Trophoblast cell (in vitro differentiated cells and primary cell): ENCODE data around the gene GNL1.

Experiments
- DNase-seq, 2 donors: peaks; one replicate each; pipeline ENCODE4 v3.0.0-alpha.2; 2016
- H2AFZ ChIP-seq: 2 replicates; pipeline ENCODE4 v1.6.1; 2013; ENCODE audit warnings: low read length, moderate library complexity, mild to moderate bottlenecking; ENCODE audit not compliant: insufficient read depth, poor library complexity
- H2AK5ac ChIP-seq: 2 replicates; pipeline ENCODE4 v1.6.1; 2013; ENCODE audit warnings: mild to moderate bottlenecking, low read length
- H2BK120ac ChIP-seq: 2 replicates; pipeline ENCODE4 v1.6.1; 2013; ENCODE audit warnings: low read length, mild to moderate bottlenecking, moderate library complexity; ENCODE audit not compliant: insufficient read depth, poor library complexity
- H2BK12ac ChIP-seq: 2 replicates; pipeline ENCODE4 v1.6.1; 2013; ENCODE audit warnings: mild to moderate bottlenecking, low read length, moderate library complexity
- H2BK5ac ChIP-seq: 2 replicates; pipeline ENCODE4 v1.6.1; 2013; ENCODE audit warnings: low read length, low read depth, moderate library complexity, mild to moderate bottlenecking; ENCODE audit not compliant: poor library complexity
- H3K14ac ChIP-seq: 2 replicates; pipeline ENCODE4 v1.6.1; 2013; ENCODE audit warnings: mild to moderate bottlenecking, low read length
- H3K18ac ChIP-seq: 2 replicates; pipeline ENCODE4 v1.6.1; 2013; ENCODE audit warnings: mild to moderate bottlenecking, low read length
- H3K23ac ChIP-seq: 2 replicates; pipeline ENCODE4 v1.6.1; 2013; ENCODE audit warnings: low read length
- H3K27ac ChIP-seq: 2 replicates; pipeline ENCODE4 v1.5.1; 2013; ENCODE audit warnings: low read depth, mild to moderate bottlenecking, inconsistent platforms, low read length, moderate library complexity
- H3K27me3 ChIP-seq: 2 replicates; pipeline ENCODE4 v1.6.1; 2013; ENCODE audit warnings: inconsistent platforms, mild to moderate bottlenecking, low read length, moderate library complexity; ENCODE audit not compliant: insufficient read depth
- H3K36me3 ChIP-seq, 2 experiments: 1 replicate in 1 of 2; 2 replicates in 1 of 2; pipeline ENCODE4 v1.6.1; 2013; ENCODE audit warnings: low read length in 2 of 2, mild to moderate bottlenecking in 2 of 2, moderate library complexity in 1 of 2; ENCODE audit not compliant: insufficient read depth in 2 of 2, control insufficient read depth in 1 of 2
- H3K4ac ChIP-seq: 2 replicates; pipeline ENCODE4 v1.6.1; 2013; ENCODE audit warnings: low read depth, mild to moderate bottlenecking, low read length, moderate library complexity
- H3K4me1 ChIP-seq, 2 experiments: 1 replicate in 1 of 2; 2 replicates in 1 of 2; pipeline ENCODE4 v1.6.1; 2013; ENCODE audit warnings: low read length in 2 of 2, mild to moderate bottlenecking in 2 of 2, moderate library complexity in 1 of 2; ENCODE audit not compliant: insufficient read depth in 2 of 2, control insufficient read depth in 1 of 2
- H3K4me2 ChIP-seq: 2 replicates; pipeline ENCODE4 v1.6.1; 2013; ENCODE audit warnings: inconsistent platforms, mild to moderate bottlenecking, low read length, moderate library complexity
- H3K4me3 ChIP-seq: 2 replicates; pipeline ENCODE4 v1.5.1; 2013; ENCODE audit warnings: mild to moderate bottlenecking, low read depth, low read length, inconsistent platforms
- H3K79me1 ChIP-seq: one replicate; pipeline ENCODE4 v1.6.1; 2013; ENCODE audit warnings: low read length
- H3K79me2 ChIP-seq: 2 replicates; pipeline ENCODE4 v1.6.1; 2013; ENCODE audit warnings: low read length, mild to moderate bottlenecking; ENCODE audit not compliant: control insufficient read depth, insufficient read depth, poor library complexity
- H3K9ac ChIP-seq: 2 replicates; pipeline ENCODE4 v1.6.1; 2013; ENCODE audit warnings: mild to moderate bottlenecking, low read length
- H3K9me3 ChIP-seq: 2 replicates; pipeline ENCODE4 v1.6.1; 2013; ENCODE audit warnings: low read depth, mild to moderate bottlenecking, control low read depth, inconsistent platforms, low read length; ENCODE audit not compliant: insufficient read depth
- H4K12ac ChIP-seq: 2 replicates; pipeline ENCODE4 v1.6.1; 2013; ENCODE audit warnings: low read depth, mild to moderate bottlenecking, low read length, moderate library complexity
- H4K8ac ChIP-seq: 2 replicates; pipeline ENCODE4 v1.6.1; 2013; ENCODE audit warnings: low read depth, mild to moderate bottlenecking, low read length, moderate library complexity
- H4K91ac ChIP-seq: one replicate; pipeline ENCODE4 v1.6.1; 2013; ENCODE audit warnings: low read depth, mild to moderate bottlenecking, low read length, moderate library complexity
- WGBS: extraction: QIAGEN DNeasy Blood & Tissue Kit; methylation state at CpG from one replicate; pipeline ENCODE4 v1.1.7; 2013; ENCODE audit warnings: missing lambda C conversion rate; ENCODE audit not compliant: insufficient read length, insufficient coverage; ENCODE audit errors: extremely low coverage; 5-methylcytosine and 5-hydroxymethylcytosine counted together

The GNL1 gene

GRCh38 chr6:30554962-30555815 lies 1.1 kb downstream of the GNL1 start:
- Histone ChIP-seq H3K4me1 (peaks cover 4 to 10% of the 10 kb centered on the region in 2 experiments), H3K79me1 (peaks cover 20% of the 10 kb centered on the region), H3K4me3 (peak overlapping the region; percentile 96), H3K79me2 (peaks cover 10% of the 10 kb centered on the region), H3K4ac (peak overlapping the region; percentile 49), H4K12ac (peak overlapping the region; percentile 55), H2BK5ac (peak overlapping the region; percentile 97), H3K27me3 (no peaks in the 10 kb centered on the region), H2BK120ac (peak overlapping the region; percentile 5), H4K91ac (peak overlapping the region; percentile 95), H3K14ac (peak overlapping the region; percentile 96), H3K9me3 (peaks cover 2% of the 10 kb centered on the region), H3K9ac (peak overlapping the region; percentile 79), H2AFZ (peak overlapping the region; percentile 93), H3K27ac (peak overlapping the region; percentile 93), H3K23ac (no peak overlapping the region), H2AK5ac (no peak overlapping the region), H3K36me3 (peaks cover 23 to 36% of the 10 kb centered on the region in 2 experiments), H3K18ac (peak overlapping the region; percentile 99), H2BK12ac (no peak overlapping the region), H3K4me2 (peak overlapping the region; percentile 93), H4K8ac (peak overlapping the region; percentile 96)
- no CpG with 5 or more reads among the region's 34 CpGs for WGBS
- peak in 1 of 2 donors; percentile 30 for DNase-seq

DNA sequence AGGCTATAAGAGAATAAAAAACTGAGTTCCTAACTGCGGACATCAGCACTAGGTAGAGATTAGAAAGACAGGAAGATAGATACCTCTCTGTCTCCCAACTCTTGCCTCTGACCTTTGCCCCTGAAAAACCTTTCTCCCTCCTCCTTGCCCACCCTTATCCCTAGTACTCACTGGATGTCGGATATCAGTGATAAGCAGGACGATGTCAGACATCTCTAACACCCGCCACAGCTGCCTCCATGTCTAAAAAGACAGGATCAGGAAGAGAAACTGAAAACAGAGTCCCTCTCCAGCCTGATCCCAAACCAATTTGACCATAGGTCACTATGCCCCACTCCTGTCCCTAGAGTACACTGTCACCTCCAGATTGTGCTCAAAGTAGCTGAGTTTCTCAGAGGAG lies 1.9 kb downstream of the GNL1 start:
- H3K27ac ChIP-seq, result no peak overlapping the region
- H4K91ac ChIP-seq, result no peak overlapping the region
- H2AFZ ChIP-seq, result no peak overlapping the region
- H2AK5ac ChIP-seq, result no peak overlapping the region
- no peak overlapping the region for H4K12ac ChIP-seq
- no peak overlapping the region for H4K8ac ChIP-seq
- no peak overlapping the region for H3K4me3 ChIP-seq
- H3K27me3 ChIP-seq, result no peaks in the 10 kb centered on the region
- peaks cover 2% of the 10 kb centered on the region for H3K9me3 ChIP-seq
- peaks cover 4 to 10% of the 10 kb centered on the region in 2 experiments for H3K4me1 ChIP-seq
- H2BK5ac ChIP-seq, result no peak overlapping the region
- H3K79me1 ChIP-seq, result peaks cover 20% of the 10 kb centered on the region
- H3K4ac ChIP-seq, result no peak overlapping the region
- no peak overlapping the region for H3K14ac ChIP-seq
- WGBS, result no CpG with 5 or more reads among the region's 4 CpGs
- H3K18ac ChIP-seq, result no peak overlapping the region
- H2BK12ac ChIP-seq, result no peak overlapping the region
- no peak overlapping the region for H3K23ac ChIP-seq
- DNase-seq, result no peak
- peaks cover 24 to 38% of the 10 kb centered on the region in 2 experiments for H3K36me3 ChIP-seq
- no peak overlapping the region for H3K9ac ChIP-seq
- H3K4me2 ChIP-seq, result peak overlapping the region; percentile 93
- no peak overlapping the region for H2BK120ac ChIP-seq
- peaks cover 10% of the 10 kb centered on the region for H3K79me2 ChIP-seq

GRCh38 chr6:30548375-30548774 lies 7.9 kb downstream of the GNL1 start:
- Histone ChIP-seq H3K23ac (no peak overlapping the region), H3K79me2 (no peaks in the 10 kb centered on the region), H2BK12ac (no peak overlapping the region), H3K4me1 (no peaks in the 10 kb centered on the region), H3K4me2 (no peak overlapping the region), H3K27me3 (no peaks in the 10 kb centered on the region), H3K14ac (no peak overlapping the region), H2AK5ac (no peak overlapping the region), H2AFZ (no peak overlapping the region), H3K4ac (no peak overlapping the region), H4K91ac (no peak overlapping the region), H3K9ac (no peak overlapping the region), H3K27ac (no peak overlapping the region), H4K12ac (no peak overlapping the region), H3K4me3 (no peak overlapping the region), H3K36me3 (peaks cover 40 to 62% of the 10 kb centered on the region in 2 experiments), H2BK120ac (no peak overlapping the region), H3K18ac (no peak overlapping the region), H4K8ac (no peak overlapping the region), H2BK5ac (no peak overlapping the region), H3K79me1 (no peaks in the 10 kb centered on the region), H3K9me3 (no peaks in the 10 kb centered on the region)
- no peak for DNase-seq
- WGBS, result no CpG with 5 or more reads among the region's 2 CpGs

DNA sequence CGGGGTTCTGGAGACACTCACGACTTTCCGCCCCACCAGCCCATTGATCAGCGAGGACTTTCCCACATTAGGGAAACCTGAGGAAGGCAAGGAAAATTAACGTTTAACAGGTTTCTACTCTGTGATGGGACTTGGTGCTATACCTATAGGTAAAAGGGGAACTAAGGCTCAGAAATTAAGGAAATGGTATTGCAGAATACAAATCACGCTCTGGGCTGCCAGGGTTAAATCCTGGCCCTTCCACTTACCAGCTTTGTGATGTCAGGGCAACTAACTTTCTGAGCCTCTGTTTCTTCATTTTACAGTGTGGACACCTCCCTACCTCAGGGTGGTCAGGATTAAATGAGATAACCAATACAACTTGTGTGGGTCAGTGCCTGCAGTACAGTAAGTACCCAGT lies 8.8 kb downstream of the GNL1 start:
- Histone ChIP-seq H3K79me1 (no peaks in the 10 kb centered on the region), H4K91ac (no peak overlapping the region), H3K27ac (no peak overlapping the region), H3K4me1 (no peaks in the 10 kb centered on the region), H3K4me3 (no peak overlapping the region), H3K4ac (no peak overlapping the region), H3K27me3 (no peaks in the 10 kb centered on the region), H3K79me2 (no peaks in the 10 kb centered on the region), H2BK5ac (no peak overlapping the region), H3K9me3 (no peaks in the 10 kb centered on the region), H3K18ac (no peak overlapping the region), H4K8ac (no peak overlapping the region), H2BK12ac (no peak overlapping the region), H4K12ac (no peak overlapping the region), H2BK120ac (no peak overlapping the region), H3K14ac (no peak overlapping the region), H3K9ac (no peak overlapping the region), H3K23ac (no peak overlapping the region), H2AK5ac (no peak overlapping the region), H2AFZ (no peak overlapping the region), H3K36me3 (peaks cover 31 to 52% of the 10 kb centered on the region in 2 experiments), H3K4me2 (no peak overlapping the region)
- WGBS, result no CpG with 5 or more reads among the region's 6 CpGs
- DNase-seq, result no peak
